Measurements from ENCODE around the gene PLSCR5. TPM values are rescaled to one million over a fixed set of nuclear protein-coding genes. Genes with fewer than 3 reads are reported as not detected.

Gene PLSCR5
- total and polyA plus RNA-seq, 2 experiments from 2014 or later = not detected

DNA sequence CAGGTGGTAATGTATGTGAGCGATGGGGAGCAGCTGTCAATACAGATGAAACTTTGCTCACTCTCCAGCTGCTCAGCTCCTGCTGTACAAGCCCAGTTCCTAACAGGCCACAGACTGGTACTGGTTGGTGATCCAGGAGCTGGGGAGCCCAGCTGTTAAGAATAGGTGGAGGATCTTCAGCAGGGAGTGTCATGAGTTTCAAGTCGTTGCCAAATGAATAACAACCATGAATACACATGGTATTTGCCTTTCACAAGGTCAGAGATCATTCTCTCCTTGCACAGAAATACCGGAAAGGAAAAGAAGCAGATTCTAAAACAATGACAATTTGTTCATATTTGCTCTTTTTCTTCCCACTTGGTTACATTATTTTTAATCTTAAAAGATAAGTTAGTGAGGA, 65.8 kb downstream of the PLSCR5 start:
- H3K4me2 ChIP-seq (ENCODE audit: unreplicated experiment) = no peak overlapping the region
- no peaks in the 10 kb centered on the region for H3K36me3 ChIP-seq (ENCODE audit: low read depth)
- no peak overlapping the region for H3K4me3 ChIP-seq
- TF ChIP-seq EZH2 (IDR thresholded peaks at IDR 0.05; ENCODE audit: insufficient read depth, poor library complexity, severe bottlenecking) (no peak), EZH2phosphoT487 (IDR thresholded peaks at IDR 0.05; ENCODE audit: insufficient read depth, low read depth) (no peak)
- no peak overlapping the region for H3K9ac ChIP-seq
- no peak overlapping the region for H3K27ac ChIP-seq
- H3K9me3 ChIP-seq (ENCODE audit: low read depth) = no peaks in the 10 kb centered on the region
- H3K27me3 ChIP-seq (replicated peaks; ENCODE audit: insufficient read depth) = no peaks in the 10 kb centered on the region
- in situ Hi-C loops (cut with MboI) = no loop called here
- no peaks in the 10 kb centered on the region for H4K20me1 ChIP-seq (ENCODE audit: insufficient read depth)
- WGBS, 2 experiments (ENCODE audit: low coverage in 1 of 2, low lambda C conversion rate in 2 of 2, missing lambda C conversion rate in 2 of 2) = 95 to 98% methylated on average over 3 of the region's 3 CpGs
- H3K4me1 ChIP-seq (ENCODE audit: insufficient read depth) = peaks cover 13% of the 10 kb centered on the region; the same call in 1 of the 2 replicates
- peaks cover 33% of the 10 kb centered on the region; the same call in 1 of the 2 replicates for H3K79me2 ChIP-seq (ENCODE audit: insufficient read depth)
- H2AFZ ChIP-seq = no peak overlapping the region
- DNase-seq = no peak
- H3K9me2 ChIP-seq (ENCODE audit: insufficient read depth) = no peaks in the 10 kb centered on the region
- no peaks in the 10 kb centered on the region for H3F3A ChIP-seq (ENCODE audit: insufficient read depth)

DNA sequence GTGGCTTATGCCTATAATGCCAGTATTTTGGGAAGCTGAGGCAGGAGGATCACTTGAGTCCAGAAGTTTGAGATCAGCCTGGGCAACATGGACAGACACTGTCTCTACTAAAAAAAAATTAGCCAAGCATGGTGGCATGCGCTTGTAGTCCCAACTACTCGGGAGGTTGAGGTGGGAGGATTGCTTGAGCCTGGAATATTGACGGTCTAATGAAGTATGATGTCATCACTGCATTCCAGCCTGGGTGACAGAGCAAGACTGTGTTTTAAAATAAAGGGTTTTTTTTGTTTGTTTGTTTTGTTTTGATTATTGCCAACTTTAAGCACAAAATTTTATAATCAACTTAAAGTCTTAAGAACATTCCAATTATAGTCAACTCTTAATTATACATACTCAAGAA, 67.5 kb downstream of the PLSCR5 start:
- Histone ChIP-seq H3K27me3 (replicated peaks; ENCODE audit: insufficient read depth) (no peaks in the 10 kb centered on the region), H3K36me3 (ENCODE audit: low read depth) (no peaks in the 10 kb centered on the region), H3K79me2 (ENCODE audit: insufficient read depth) (peaks cover 32% of the 10 kb centered on the region; the same call in 1 of the 2 replicates), H3K9ac (no peak overlapping the region), H3K9me2 (ENCODE audit: insufficient read depth) (no peaks in the 10 kb centered on the region), H3K4me3 (no peak overlapping the region), H3K4me2 (ENCODE audit: unreplicated experiment) (no peak overlapping the region), H3K9me3 (ENCODE audit: low read depth) (no peaks in the 10 kb centered on the region), H3K4me1 (ENCODE audit: insufficient read depth) (peaks cover 3% of the 10 kb centered on the region; the same call in 1 of the 2 replicates), H3K27ac (no peak overlapping the region), H3F3A (ENCODE audit: insufficient read depth) (no peaks in the 10 kb centered on the region), H2AFZ (no peak overlapping the region), H4K20me1 (ENCODE audit: insufficient read depth) (no peaks in the 10 kb centered on the region)
- no peak for DNase-seq
- in situ Hi-C loops (cut with MboI) = no loop called here
- WGBS, 2 experiments (ENCODE audit: low coverage in 1 of 2, low lambda C conversion rate in 2 of 2, missing lambda C conversion rate in 2 of 2) = 80 to 84% methylated on average over 3 of the region's 3 CpGs
- TF ChIP-seq EZH2phosphoT487 (IDR thresholded peaks at IDR 0.05; ENCODE audit: insufficient read depth, low read depth) (no peak), EZH2 (IDR thresholded peaks at IDR 0.05; ENCODE audit: insufficient read depth, poor library complexity, severe bottlenecking) (no peak)

- Histone ChIP-seq H3K4me3 (no peak overlapping the region), H3K36me3 (ENCODE audit: low read depth) (no peaks in the 10 kb centered on the region), H4K20me1 (ENCODE audit: insufficient read depth) (no peaks in the 10 kb centered on the region), H3F3A (ENCODE audit: insufficient read depth) (no peaks in the 10 kb centered on the region), H3K4me1 (ENCODE audit: insufficient read depth) (no peaks in the 10 kb centered on the region), H3K9ac (no peak overlapping the region), H3K9me3 (ENCODE audit: low read depth) (no peaks in the 10 kb centered on the region), H3K27ac (no peak overlapping the region), H3K4me2 (ENCODE audit: unreplicated experiment) (no peak overlapping the region), H2AFZ (no peak overlapping the region), H3K9me2 (ENCODE audit: insufficient read depth) (no peaks in the 10 kb centered on the region), H3K79me2 (ENCODE audit: insufficient read depth) (peaks cover 29% of the 10 kb centered on the region; the same call in 1 of the 2 replicates), H3K27me3 (replicated peaks; ENCODE audit: insufficient read depth) (no peaks in the 10 kb centered on the region)
- in situ Hi-C loops (cut with MboI) = no loop called here
- TF ChIP-seq EZH2 (IDR thresholded peaks at IDR 0.05; ENCODE audit: insufficient read depth, poor library complexity, severe bottlenecking) (no peak), EZH2phosphoT487 (IDR thresholded peaks at IDR 0.05; ENCODE audit: insufficient read depth, low read depth) (no peak)
- no peak for DNase-seq
Measured at GRCh38 chr3:146536681-146537080, 68.5 kb downstream of the PLSCR5 start.

Small RNAs within 50 kb of the gene (small RNA-seq; reads per million reads assigned to genes)
- gene RNU6-428P (ENCODE audit: low read depth, low replicate concordance) = not detected

Other genes starting within 250 kb of the PLSCR5 start
- not detected in 2 replicates for gene PLSCR2, start 135.8 kb downstream of the PLSCR5 start, total RNA-seq (2014; rRNA removed; shearing (Covaris generic))
- gene PLSCR2, start 135.8 kb downstream of the PLSCR5 start, polyA plus RNA-seq (2016; fragmentation: Nextera tagmentation; extraction: Ambion mirVana) = not detected in 2 replicates
- 23.7 and 31.7 TPM in 2 replicates for gene PLSCR1, start 60.7 kb downstream of the PLSCR5 start, total RNA-seq (2014; rRNA removed; shearing (Covaris generic))
- gene PLSCR1, start 60.7 kb downstream of the PLSCR5 start, polyA plus RNA-seq (2016; fragmentation: Nextera tagmentation; extraction: Ambion mirVana) = 28.5 and 28.7 TPM in 2 replicates